ENCODE data around the gene DLGAP1.

Gene DLGAP1

GRCh38 chr18:3985020-3985419 is 470.1 kb downstream of the DLGAP1 start:
- no peak overlapping the region for H3K4me3 ChIP-seq (replicated peaks; ENCODE audit: low read depth, low read length)
- H3K27me3 ChIP-seq (replicated peaks; ENCODE audit: control insufficient read depth, insufficient read depth, low read length) = no peaks in the 10 kb centered on the region
- no peaks in the 10 kb centered on the region for H3K36me3 ChIP-seq (ENCODE audit: control insufficient read depth, insufficient read depth, low read length)
- DNase-seq (ENCODE audit: extremely low read depth, insufficient read length) = no peak
- TF ChIP-seq, protein P1, sequence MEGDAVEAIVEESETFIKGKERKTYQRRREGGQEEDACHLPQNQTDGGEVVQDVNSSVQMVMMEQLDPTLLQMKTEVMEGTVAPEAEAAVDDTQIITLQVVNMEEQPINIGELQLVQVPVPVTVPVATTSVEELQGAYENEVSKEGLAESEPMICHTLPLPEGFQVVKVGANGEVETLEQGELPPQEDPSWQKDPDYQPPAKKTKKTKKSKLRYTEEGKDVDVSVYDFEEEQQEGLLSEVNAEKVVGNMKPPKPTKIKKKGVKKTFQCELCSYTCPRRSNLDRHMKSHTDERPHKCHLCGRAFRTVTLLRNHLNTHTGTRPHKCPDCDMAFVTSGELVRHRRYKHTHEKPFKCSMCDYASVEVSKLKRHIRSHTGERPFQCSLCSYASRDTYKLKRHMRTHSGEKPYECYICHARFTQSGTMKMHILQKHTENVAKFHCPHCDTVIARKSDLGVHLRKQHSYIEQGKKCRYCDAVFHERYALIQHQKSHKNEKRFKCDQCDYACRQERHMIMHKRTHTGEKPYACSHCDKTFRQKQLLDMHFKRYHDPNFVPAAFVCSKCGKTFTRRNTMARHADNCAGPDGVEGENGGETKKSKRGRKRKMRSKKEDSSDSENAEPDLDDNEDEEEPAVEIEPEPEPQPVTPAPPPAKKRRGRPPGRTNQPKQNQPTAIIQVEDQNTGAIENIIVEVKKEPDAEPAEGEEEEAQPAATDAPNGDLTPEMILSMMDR (IDR thresholded peaks at IDR 0.05; ENCODE audit: insufficient read depth, low read length, poor library complexity, severe bottlenecking) = no peak

DNA sequence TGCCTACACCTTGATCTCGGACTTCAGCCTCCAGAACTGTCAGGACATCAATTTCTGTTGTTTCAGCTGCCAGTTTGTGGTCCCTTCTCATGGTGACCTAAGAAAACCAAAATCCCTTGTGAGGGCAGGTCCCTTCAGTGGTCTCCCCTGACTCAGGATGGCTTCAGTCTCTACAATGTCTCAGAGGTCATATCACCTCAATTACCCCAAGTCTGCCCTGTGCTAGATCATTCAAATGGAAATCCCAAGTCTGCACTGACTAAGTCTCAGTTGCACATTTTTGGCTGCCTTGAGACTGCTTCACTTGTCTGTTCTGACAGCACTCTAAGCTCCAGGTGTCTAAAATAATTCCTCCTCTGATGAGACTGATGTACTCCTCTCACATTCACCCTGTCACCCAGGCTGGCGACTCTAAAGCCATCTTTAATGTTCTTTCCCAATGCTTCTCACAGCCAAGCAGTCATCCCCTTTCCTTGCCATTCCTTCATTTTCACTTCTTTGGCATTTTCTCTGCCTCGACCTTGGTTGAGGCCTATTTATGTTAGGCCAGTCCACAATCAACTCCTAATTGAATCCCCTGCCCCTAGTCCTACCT is 470.8 kb downstream of the DLGAP1 start:
- no peaks in the 10 kb centered on the region for H3K27me3 ChIP-seq (replicated peaks; ENCODE audit: control insufficient read depth, insufficient read depth, low read length)
- DNase-seq (ENCODE audit: extremely low read depth, insufficient read length) = no peak
- TF ChIP-seq, protein P1 (IDR thresholded peaks at IDR 0.05; ENCODE audit: insufficient read depth, low read length, poor library complexity, severe bottlenecking) = no peak
- H3K36me3 ChIP-seq (ENCODE audit: control insufficient read depth, insufficient read depth, low read length) = no peaks in the 10 kb centered on the region
- H3K4me3 ChIP-seq (replicated peaks; ENCODE audit: low read depth, low read length) = no peak overlapping the region

DNA sequence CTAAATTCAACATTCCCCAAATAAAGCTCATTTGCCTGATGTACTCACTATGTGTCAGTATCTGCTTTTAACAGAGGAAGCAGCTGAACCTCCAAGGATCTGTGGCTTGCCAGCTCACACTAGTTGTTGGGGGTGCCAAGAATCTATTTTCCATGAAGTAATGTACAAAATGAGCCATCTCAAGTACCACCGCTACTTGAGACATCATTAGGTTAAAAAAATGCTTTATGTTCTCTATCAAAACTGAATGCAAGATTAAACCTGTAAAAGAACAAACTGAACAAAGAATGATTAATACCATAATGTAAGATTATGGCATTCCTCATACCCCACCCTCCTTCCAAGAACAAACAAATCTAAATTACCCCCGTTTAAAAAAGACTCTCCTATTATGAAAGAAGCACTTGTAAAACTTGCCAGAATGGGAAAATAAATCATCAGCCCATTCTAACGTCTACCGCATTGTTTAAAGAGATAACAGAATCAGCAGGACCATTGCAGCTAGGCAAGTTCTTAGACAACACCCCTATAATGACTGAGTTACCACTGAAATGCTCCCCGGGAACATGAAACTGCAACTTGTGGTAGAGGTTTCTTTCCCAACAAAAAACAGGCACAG is 471.6 kb downstream of the DLGAP1 start:
- TF ChIP-seq, protein P1 (IDR thresholded peaks at IDR 0.05; ENCODE audit: insufficient read depth, low read length, poor library complexity, severe bottlenecking) = no peak
- Histone ChIP-seq H3K4me3 (replicated peaks; ENCODE audit: low read depth, low read length) (no peak overlapping the region), H3K27me3 (replicated peaks; ENCODE audit: control insufficient read depth, insufficient read depth, low read length) (no peaks in the 10 kb centered on the region), H3K36me3 (ENCODE audit: control insufficient read depth, insufficient read depth, low read length) (no peaks in the 10 kb centered on the region)
- no peak for DNase-seq (ENCODE audit: extremely low read depth, insufficient read length)

DNA sequence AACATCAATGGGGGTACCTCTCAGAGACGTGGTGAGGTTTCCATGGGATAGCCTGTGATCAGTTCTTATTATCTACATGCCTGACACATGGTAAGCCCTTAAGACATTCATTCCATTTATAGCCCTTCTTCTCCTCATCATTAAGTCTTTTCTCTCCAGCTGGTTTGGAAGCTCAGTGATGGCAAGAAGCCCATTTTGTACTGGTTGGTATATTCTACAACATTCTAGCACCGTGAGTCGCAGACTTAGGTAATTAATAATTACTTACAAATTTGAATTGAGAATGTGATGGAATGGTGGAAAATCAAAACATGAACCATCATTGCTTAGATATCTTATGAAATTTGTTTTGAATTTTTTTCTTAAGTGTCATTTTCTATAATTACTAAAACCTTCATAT is 472.6 kb downstream of the DLGAP1 start:
- no peak for DNase-seq (ENCODE audit: extremely low read depth, insufficient read length)
- TF ChIP-seq, protein P1 (IDR thresholded peaks at IDR 0.05; ENCODE audit: insufficient read depth, low read length, poor library complexity, severe bottlenecking) = no peak
- Histone ChIP-seq H3K4me3 (replicated peaks; ENCODE audit: low read depth, low read length) (no peak overlapping the region), H3K27me3 (replicated peaks; ENCODE audit: control insufficient read depth, insufficient read depth, low read length) (no peaks in the 10 kb centered on the region), H3K36me3 (ENCODE audit: control insufficient read depth, insufficient read depth, low read length) (no peaks in the 10 kb centered on the region)

DNA sequence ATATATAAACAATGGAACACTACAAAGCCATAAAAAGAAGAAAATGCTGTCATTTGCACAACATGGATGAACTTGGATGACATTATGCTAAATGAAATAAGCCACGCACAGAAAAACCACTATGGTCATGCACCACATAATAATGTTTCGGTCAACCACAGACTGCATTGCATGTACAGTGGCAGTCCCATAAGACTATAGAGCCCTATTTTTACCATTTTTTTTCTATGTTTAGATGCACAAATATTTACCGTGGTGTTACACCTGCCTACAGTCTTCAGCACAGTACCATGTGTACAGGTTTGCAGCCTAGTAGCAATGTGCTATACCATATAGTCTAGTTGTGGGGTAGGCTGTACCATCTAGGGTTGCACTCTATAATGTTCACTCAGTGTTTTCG is 476.1 kb downstream of the DLGAP1 start:
- TF ChIP-seq, protein P1 (IDR thresholded peaks at IDR 0.05; ENCODE audit: insufficient read depth, low read length, poor library complexity, severe bottlenecking) = no peak
- Histone ChIP-seq H3K4me3 (replicated peaks; ENCODE audit: low read depth, low read length) (no peak overlapping the region), H3K27me3 (replicated peaks; ENCODE audit: control insufficient read depth, insufficient read depth, low read length) (no peaks in the 10 kb centered on the region), H3K36me3 (ENCODE audit: control insufficient read depth, insufficient read depth, low read length) (no peaks in the 10 kb centered on the region)
- no peak for DNase-seq (ENCODE audit: extremely low read depth, insufficient read length)

Data from GM06990 (cell line).